Neural progenitor cell (in vitro differentiated cells): Measurements from ENCODE around the gene CCDC185. TPM values are rescaled to one million over a fixed set of nuclear protein-coding genes. Genes with fewer than 3 reads are reported as not detected.

Experiments
- DNase-seq: peaks from one replicate; pipeline ENCODE4 v3.0.0-alpha.2; 2016; ENCODE audit warnings: low spot score
- H2AFZ ChIP-seq: fragments of 200-600 bp; sonication (generic); replicated peaks from 2 replicates; pipeline ENCODE4 v1.6.1; 2016; ENCODE audit warnings: antibody characterized with exemption
- H3F3A ChIP-seq: fragments of 200-600 bp; sonication (generic); 2 replicates; pipeline ENCODE4 v1.6.1; 2016; ENCODE audit warnings: antibody characterized with exemption, low read depth
- H3K27ac ChIP-seq: fragments of 200-600 bp; sonication (generic); 2 replicates; pipeline ENCODE4 v1.5.1; 2016; ENCODE audit warnings: mild to moderate bottlenecking
- H3K27me3 ChIP-seq: fragments of 200-600 bp; sonication (generic); 2 replicates; pipeline ENCODE4 v1.6.1; 2016; ENCODE audit warnings: mild to moderate bottlenecking, moderate library complexity
- H3K36me3 ChIP-seq: fragments of 200-600 bp; sonication (generic); 2 replicates; pipeline ENCODE4 v1.5.1; 2016
- H3K4me1 ChIP-seq: fragments of 200-600 bp; sonication (generic); 2 replicates; pipeline ENCODE4 v1.6.1; 2016; ENCODE audit warnings: mixed run types
- H3K4me2 ChIP-seq: fragments of 200-600 bp; sonication (generic); 2 replicates; pipeline ENCODE4 v1.6.1; 2016
- H3K4me3 ChIP-seq: fragments of 200-600 bp; sonication (generic); 2 replicates; pipeline ENCODE4 v1.5.1; 2016
- H3K79me2 ChIP-seq: fragments of 200-600 bp; sonication (generic); 2 replicates; pipeline ENCODE4 v1.6.1; 2016; ENCODE audit warnings: low read depth
- H3K9ac ChIP-seq: fragments of 200-600 bp; sonication (generic); 2 replicates; pipeline ENCODE4 v1.6.1; 2016
- H3K9me3 ChIP-seq: fragments of 200-600 bp; sonication (generic); 2 replicates; pipeline ENCODE4 v1.5.1; 2016; ENCODE audit warnings: low read depth
- H4K20me1 ChIP-seq: fragments of 200-600 bp; sonication (generic); 2 replicates; pipeline ENCODE4 v1.6.1; 2016; ENCODE audit warnings: low read depth
- H3K27ac Mint-ChIP-seq: 3 replicates; pipeline ENCODE4 v1.8.0; 2021; ENCODE audit warnings: mixed read lengths
- H3K27me3 Mint-ChIP-seq: 2 replicates; pipeline ENCODE4 v1.8.0; 2022; ENCODE audit warnings: low read depth, mild to moderate bottlenecking, inconsistent platforms, moderate library complexity, mixed read lengths; ENCODE audit not compliant: insufficient read depth
- H3K36me3 Mint-ChIP-seq: 3 replicates; pipeline ENCODE4 v1.8.0; 2021; ENCODE audit warnings: mixed read lengths
- H3K4me1 Mint-ChIP-seq: 3 replicates; pipeline ENCODE4 v1.8.0; 2021; ENCODE audit warnings: mixed read lengths
- H3K4me3 Mint-ChIP-seq: 3 replicates; pipeline ENCODE4 v1.8.0; 2021; ENCODE audit warnings: mild to moderate bottlenecking, moderate library complexity, mixed read lengths
- H3K9me3 Mint-ChIP-seq: 3 replicates; pipeline ENCODE4 v1.8.0; 2020; ENCODE audit warnings: mixed read lengths
- CTCF ChIP-seq: fragments of 200-600 bp; sonication (generic); IDR thresholded peaks from 2 replicates; pipeline ENCODE4 v1.5.1; 2017; ENCODE audit warnings: antibody characterized with exemption, mild to moderate bottlenecking
- EZH2 ChIP-seq: fragments of 200-600 bp; sonication (generic); IDR thresholded peaks from 2 replicates; pipeline ENCODE4 v1.6.1; 2017; ENCODE audit warnings: antibody characterized with exemption, mild to moderate bottlenecking, moderate library complexity
- EZH2phosphoT487 ChIP-seq: fragments of 200-600 bp; sonication (generic); IDR thresholded peaks from 2 replicates; pipeline ENCODE4 v1.6.1; 2017; ENCODE audit warnings: antibody characterized with exemption
- total RNA-seq: library from RNA; depleted of rRNA; stranded (reverse); fragments of >200 nt; gene quantifications from 2 replicates; pipeline ENCODE4 v1.2.3, GENCODE V29; 2015; ENCODE audit warnings: low replicate concordance

CCDC185 gene
- total RNA-seq, 1 donor from 2014 or later = not detected

DNA sequence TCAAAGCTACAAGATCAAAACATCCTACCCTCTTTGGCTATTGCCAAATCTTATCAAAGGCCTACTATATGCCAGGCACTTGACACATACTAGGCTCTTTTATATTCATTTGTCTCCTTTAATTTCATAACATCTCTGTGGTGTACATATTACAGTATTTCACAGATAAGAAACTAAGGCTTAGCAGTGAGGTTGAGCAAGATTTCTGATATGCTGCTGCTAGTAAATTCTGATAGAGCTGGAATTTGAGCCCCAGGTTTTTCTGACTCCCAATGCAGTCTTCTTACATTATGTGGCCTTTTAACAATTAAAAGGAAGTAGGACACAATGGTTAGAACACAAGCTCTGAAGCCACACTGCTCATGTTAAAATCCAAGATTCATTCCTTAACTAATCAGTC is 16.8 kb downstream of the CCDC185 start:
- Histone ChIP-seq H3F3A (no peaks in the 10 kb centered on the region), H4K20me1 (no peaks in the 10 kb centered on the region), H3K4me2 (no peak overlapping the region), H3K27me3 (no peaks in the 10 kb centered on the region), H3K9me3 (no peaks in the 10 kb centered on the region), H2AFZ (no peak overlapping the region), H3K79me2 (no peaks in the 10 kb centered on the region), H3K36me3 (no peaks in the 10 kb centered on the region), H3K27ac (no peak overlapping the region), H3K4me1 (no peaks in the 10 kb centered on the region), H3K9ac (no peak overlapping the region), H3K4me3 (no peak overlapping the region)
- no peaks in the 10 kb centered on the region for H3K36me3 Mint-ChIP-seq
- no peak overlapping the region for H3K27ac Mint-ChIP-seq
- TF ChIP-seq EZH2 (no peak), EZH2phosphoT487 (no peak), CTCF (no peak)
- DNase-seq = no peak
- no peaks in the 10 kb centered on the region for H3K4me1 Mint-ChIP-seq
- no peaks in the 10 kb centered on the region for H3K9me3 Mint-ChIP-seq
- no peak overlapping the region for H3K4me3 Mint-ChIP-seq
- H3K27me3 Mint-ChIP-seq = no peaks in the 10 kb centered on the region

- no peaks in the 10 kb centered on the region for H3K27me3 Mint-ChIP-seq
- Histone ChIP-seq H3K9ac (no peak overlapping the region), H3K4me3 (no peak overlapping the region), H2AFZ (no peak overlapping the region), H3F3A (no peaks in the 10 kb centered on the region), H3K4me1 (no peaks in the 10 kb centered on the region), H4K20me1 (no peaks in the 10 kb centered on the region), H3K27me3 (no peaks in the 10 kb centered on the region), H3K4me2 (no peak overlapping the region), H3K36me3 (no peaks in the 10 kb centered on the region), H3K9me3 (no peaks in the 10 kb centered on the region), H3K27ac (no peak overlapping the region), H3K79me2 (no peaks in the 10 kb centered on the region)
- H3K9me3 Mint-ChIP-seq = no peaks in the 10 kb centered on the region
- H3K4me3 Mint-ChIP-seq = no peak overlapping the region
- H3K27ac Mint-ChIP-seq = no peak overlapping the region
- DNase-seq = no peak
- H3K4me1 Mint-ChIP-seq = no peaks in the 10 kb centered on the region
- no peak for TF ChIP-seq CTCF
- no peak for TF ChIP-seq EZH2
- TF ChIP-seq EZH2phosphoT487 = no peak
- no peaks in the 10 kb centered on the region for H3K36me3 Mint-ChIP-seq
Observed at GRCh38 chr1:223411309-223411708, 18.1 kb downstream of the CCDC185 start.

- H3K4me2 ChIP-seq = no peak overlapping the region
- no peaks in the 10 kb centered on the region for H3K9me3 ChIP-seq
- no peak overlapping the region for H3K9ac ChIP-seq
- Mint-ChIP-seq H3K27me3 (no peaks in the 10 kb centered on the region), H3K4me3 (no peak overlapping the region), H3K27ac (no peak overlapping the region), H3K4me1 (no peaks in the 10 kb centered on the region), H3K9me3 (no peaks in the 10 kb centered on the region), H3K36me3 (no peaks in the 10 kb centered on the region)
- no peaks in the 10 kb centered on the region for H3K4me1 ChIP-seq
- H2AFZ ChIP-seq = no peak overlapping the region
- no peaks in the 10 kb centered on the region for H3K27me3 ChIP-seq
- no peak overlapping the region for H3K4me3 ChIP-seq
- H3K36me3 ChIP-seq = no peaks in the 10 kb centered on the region
- no peaks in the 10 kb centered on the region for H3K79me2 ChIP-seq
- H3K27ac ChIP-seq = no peak overlapping the region
- no peaks in the 10 kb centered on the region for H4K20me1 ChIP-seq
- TF ChIP-seq EZH2phosphoT487 = no peak
- no peak for TF ChIP-seq CTCF
- no peak for TF ChIP-seq EZH2
- no peaks in the 10 kb centered on the region for H3F3A ChIP-seq
- DNase-seq = no peak
Observed at GRCh38 chr1:223411710-223412109, 18.5 kb downstream of the CCDC185 start.
